Measurements from ENCODE around the gene TNFRSF21. TPM values are rescaled to one million over a fixed set of nuclear protein-coding genes. Genes with fewer than 3 reads are reported as not detected.
"Not testable (repeated sequence)": the region's sequence is repeated elsewhere in the genome, so short reads cannot be mapped to it uniquely, and the experiment has no call there.

Gene TNFRSF21
- polyA plus RNA-seq, 1 donor: 13.7 TPM

GRCh38 chr6:47223251-47223650 is 86.5 kb downstream of the TNFRSF21 start:
- not testable (repeated sequence) for DNase-seq (ENCODE audit: low read depth)

GRCh38 chr6:47221565-47221964 is 88.1 kb downstream of the TNFRSF21 start:
- DNase-seq (ENCODE audit: low read depth): no peak

GRCh38 chr6:47209632-47210031 is 100.1 kb downstream of the TNFRSF21 start:
- no peak for DNase-seq (ENCODE audit: low read depth)

GRCh38 chr6:47207261-47207660 is 102.4 kb downstream of the TNFRSF21 start:
- no peak for DNase-seq (ENCODE audit: low read depth)

GRCh38 chr6:47206626-47207025 is 103.1 kb downstream of the TNFRSF21 start:
- DNase-seq (ENCODE audit: low read depth): no peak

GRCh38 chr6:47203938-47204611 is 105.6 kb downstream of the TNFRSF21 start:
- DNase-seq (ENCODE audit: low read depth): no peak

- no peak for DNase-seq (ENCODE audit: low read depth)
Observed at GRCh38 chr6:47203266-47203937, 106.3 kb downstream of the TNFRSF21 start.

GRCh38 chr6:47202644-47203205 is 107.0 kb downstream of the TNFRSF21 start:
- DNase-seq (ENCODE audit: low read depth): no peak

- no peak for DNase-seq (ENCODE audit: low read depth)
Observed at GRCh38 chr6:47200536-47201334, 109.0 kb downstream of the TNFRSF21 start.

GRCh38 chr6:47197682-47198640 is 111.7 kb downstream of the TNFRSF21 start:
- no peak for DNase-seq (ENCODE audit: low read depth)

GRCh38 chr6:47196113-47196512 is 113.6 kb downstream of the TNFRSF21 start:
- no peak for DNase-seq (ENCODE audit: low read depth)

- peak; percentile 43 for DNase-seq (ENCODE audit: low read depth)
Observed at GRCh38 chr6:47195011-47195650, 114.6 kb downstream of the TNFRSF21 start.

GRCh38 chr6:47188588-47189021 is 121.1 kb downstream of the TNFRSF21 start:
- DNase-seq (ENCODE audit: low read depth): no peak

- DNase-seq (ENCODE audit: low read depth): no peak
Observed at GRCh38 chr6:47187893-47188587, 121.7 kb downstream of the TNFRSF21 start.

GRCh38 chr6:47187113-47187512 is 122.6 kb downstream of the TNFRSF21 start:
- no peak for DNase-seq (ENCODE audit: low read depth)

- DNase-seq (ENCODE audit: low read depth): no peak
Observed at GRCh38 chr6:47182291-47182957, 127.3 kb downstream of the TNFRSF21 start.

GRCh38 chr6:47181681-47182080 is 128.0 kb downstream of the TNFRSF21 start:
- no peak for DNase-seq (ENCODE audit: low read depth)
